HG02840 (cell line): Measurements from ENCODE around the gene SBF1.
"Not testable (repeated sequence)": the region's sequence is repeated elsewhere in the genome, so short reads cannot be mapped to it uniquely, and the experiment has no call there.

Experiments used
- ATAC-seq: cut with Tn5 transposase; IDR thresholded peaks from one replicate; pipeline ENCODE4 v1.9.1; 2021; ENCODE audit warnings: mild to moderate bottlenecking, moderate library complexity, moderate number of reproducible peaks; ENCODE audit not compliant: unreplicated experiment, low FRiP score

SBF1 gene

GRCh38 chr22:50408311-50408710 is 66.5 kb downstream of the SBF1 start:
- ATAC-seq: no peak

GRCh38 chr22:50406416-50407170 is 68.2 kb downstream of the SBF1 start:
- ATAC-seq: no peak

DNA sequence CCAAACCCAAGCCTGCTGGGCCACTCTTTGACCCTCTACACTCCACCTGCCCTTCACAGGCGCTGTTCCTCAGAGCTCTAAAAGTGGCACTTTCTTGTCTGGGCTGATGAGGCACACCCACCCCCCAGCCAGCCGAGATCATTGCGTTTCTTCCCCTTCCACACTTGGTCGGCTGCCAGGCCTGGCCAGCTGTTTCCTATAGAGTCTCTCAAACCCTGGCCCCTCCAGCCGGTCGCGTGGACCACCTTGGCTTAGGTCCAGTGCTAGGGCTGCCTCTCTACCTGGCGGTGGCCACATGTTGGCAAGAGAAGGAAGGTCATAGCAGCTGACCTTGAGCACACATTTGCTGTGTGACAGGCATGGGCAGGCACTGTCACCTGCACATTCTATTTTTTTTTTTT is 71.1 kb downstream of the SBF1 start:
- ATAC-seq: no peak

- no peak for ATAC-seq
These were observed 72.9 kb downstream of the SBF1 start for GRCh38 chr22:50401907-50402306.

DNA sequence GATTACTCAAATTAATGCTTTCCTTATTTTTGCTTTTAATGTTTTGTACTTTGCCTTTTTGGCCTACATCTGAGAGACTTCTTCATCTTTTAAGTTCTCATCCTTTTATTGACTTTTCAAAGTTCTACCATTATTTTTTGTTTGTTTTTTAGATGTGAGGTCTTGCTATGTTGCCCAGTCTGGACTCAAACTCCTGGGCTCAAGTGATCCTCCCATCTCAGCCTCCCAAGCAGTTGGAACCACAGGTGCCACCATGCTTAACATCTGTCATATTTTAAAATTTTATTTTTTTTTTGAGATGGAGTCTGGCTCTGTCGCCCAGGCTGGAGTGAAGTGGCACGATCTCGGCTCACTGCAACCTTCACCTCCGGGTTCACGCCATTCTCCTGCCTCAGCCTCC is 73.9 kb downstream of the SBF1 start:
- ATAC-seq: no peak

DNA sequence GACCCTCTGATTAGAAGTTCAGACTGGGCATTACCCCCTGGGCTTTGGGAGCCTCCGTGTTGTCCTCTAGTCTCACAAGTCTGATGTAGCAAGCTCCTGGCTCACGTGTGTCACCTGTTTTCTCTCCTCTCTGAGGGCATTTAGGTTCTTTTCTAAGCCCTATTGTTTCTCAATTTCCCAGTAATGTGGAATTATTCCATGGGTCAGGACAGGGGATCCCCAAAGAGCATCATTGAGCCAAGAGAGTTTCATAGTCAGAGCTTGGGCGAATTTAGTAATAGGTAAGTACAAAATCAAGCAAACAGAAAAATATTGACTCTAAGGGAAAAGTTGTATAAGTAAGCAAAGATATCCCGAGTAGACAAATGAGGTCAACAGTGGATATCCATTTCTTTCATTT is 74.4 kb downstream of the SBF1 start:
- ATAC-seq: no peak

- no peak for ATAC-seq
These were observed 75.0 kb downstream of the SBF1 start for GRCh38 chr22:50399751-50400331.

GRCh38 chr22:50398831-50399648 is 75.8 kb downstream of the SBF1 start:
- ATAC-seq: no peak

- not testable (repeated sequence) for ATAC-seq
These were observed 77.3 kb downstream of the SBF1 start for GRCh38 chr22:50397371-50398060.

GRCh38 chr22:50396751-50397370 is 78.0 kb downstream of the SBF1 start:
- no peak for ATAC-seq
